ENCODE measurements around the gene NPDC1. TPM values are rescaled to one million over a fixed set of nuclear protein-coding genes. Genes with fewer than 3 reads are reported as not detected.

The NPDC1 gene
- total and polyA plus RNA-seq, 12 donors: 5.1 to 311 (median 43.3) TPM

DNA sequence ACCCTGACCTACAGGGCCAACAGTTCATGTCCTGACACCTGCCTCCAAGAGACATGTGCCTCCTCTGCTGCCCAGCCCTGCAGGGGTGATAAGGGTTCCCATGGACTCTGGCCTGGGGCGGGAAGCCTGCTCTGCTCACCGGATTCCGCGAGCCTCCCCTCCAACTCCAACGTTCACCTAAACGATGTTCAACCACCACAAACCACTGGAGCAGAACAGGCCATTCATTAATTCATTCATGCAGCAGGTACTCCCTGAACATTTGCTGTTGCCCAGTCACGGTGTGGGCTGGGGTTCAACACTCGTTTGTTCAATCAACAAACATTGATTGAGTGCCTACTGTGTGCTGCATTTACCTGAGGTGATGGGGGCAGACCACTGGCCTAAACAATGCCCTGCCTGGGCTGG lies 28.0 kb upstream of the NPDC1 start:
- Histone ChIP-seq H3K4me1 (replicated peaks in 1 of 2) (peaks cover 6 to 20% of the 10 kb centered on the region in 2 donors), H3K4me3 (no peak overlapping the region), H3K9me3 (replicated peaks in 1 of 3) (no peaks in the 10 kb centered on the region), H3K36me3 (replicated peaks in 1 of 2) (peaks cover 0 to 3% of the 10 kb centered on the region in 2 donors), H3K27ac (no peak overlapping the region), H3K27me3 (peaks cover 8% of the 10 kb centered on the region)
- 86 to 92% (median 90%) methylated on average over 8 of the region's 8 CpGs for WGBS, 4 donors
- intact Hi-C loops (cut with DNase I): no loop called here
- TF ChIP-seq, protein P1, sequence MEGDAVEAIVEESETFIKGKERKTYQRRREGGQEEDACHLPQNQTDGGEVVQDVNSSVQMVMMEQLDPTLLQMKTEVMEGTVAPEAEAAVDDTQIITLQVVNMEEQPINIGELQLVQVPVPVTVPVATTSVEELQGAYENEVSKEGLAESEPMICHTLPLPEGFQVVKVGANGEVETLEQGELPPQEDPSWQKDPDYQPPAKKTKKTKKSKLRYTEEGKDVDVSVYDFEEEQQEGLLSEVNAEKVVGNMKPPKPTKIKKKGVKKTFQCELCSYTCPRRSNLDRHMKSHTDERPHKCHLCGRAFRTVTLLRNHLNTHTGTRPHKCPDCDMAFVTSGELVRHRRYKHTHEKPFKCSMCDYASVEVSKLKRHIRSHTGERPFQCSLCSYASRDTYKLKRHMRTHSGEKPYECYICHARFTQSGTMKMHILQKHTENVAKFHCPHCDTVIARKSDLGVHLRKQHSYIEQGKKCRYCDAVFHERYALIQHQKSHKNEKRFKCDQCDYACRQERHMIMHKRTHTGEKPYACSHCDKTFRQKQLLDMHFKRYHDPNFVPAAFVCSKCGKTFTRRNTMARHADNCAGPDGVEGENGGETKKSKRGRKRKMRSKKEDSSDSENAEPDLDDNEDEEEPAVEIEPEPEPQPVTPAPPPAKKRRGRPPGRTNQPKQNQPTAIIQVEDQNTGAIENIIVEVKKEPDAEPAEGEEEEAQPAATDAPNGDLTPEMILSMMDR (IDR thresholded peaks at IDR 0.05): no peak
- TF ChIP-seq POLR2A (IDR thresholded peaks at IDR 0.05): no peak
- DNase-seq: no peak

DNA sequence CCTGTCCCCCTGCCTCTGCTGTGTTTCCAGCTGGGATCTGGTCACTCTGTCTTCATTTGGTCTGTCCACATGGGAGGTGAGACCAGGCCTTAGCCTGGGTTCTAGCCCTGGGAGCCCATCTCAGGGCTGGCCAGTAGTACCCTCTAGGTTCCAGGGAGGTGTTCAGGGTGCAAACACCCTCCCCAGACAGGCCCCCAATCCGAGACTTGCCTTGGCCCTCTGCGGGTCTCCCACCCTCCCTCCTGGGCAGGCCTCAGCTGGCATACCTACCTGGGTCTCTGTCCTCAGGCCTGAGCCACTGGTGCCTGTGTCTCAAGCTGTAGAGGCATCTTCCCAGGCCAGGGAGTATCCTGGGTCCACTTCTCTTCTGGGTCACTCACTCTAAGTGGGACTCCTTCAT lies 25.3 kb upstream of the NPDC1 start:
- WGBS, 4 donors: 92 to 100% (median 97%) methylated on average over 2 of the region's 2 CpGs; no CpG with 5 or more reads in 1 of the 4 donors

DNA sequence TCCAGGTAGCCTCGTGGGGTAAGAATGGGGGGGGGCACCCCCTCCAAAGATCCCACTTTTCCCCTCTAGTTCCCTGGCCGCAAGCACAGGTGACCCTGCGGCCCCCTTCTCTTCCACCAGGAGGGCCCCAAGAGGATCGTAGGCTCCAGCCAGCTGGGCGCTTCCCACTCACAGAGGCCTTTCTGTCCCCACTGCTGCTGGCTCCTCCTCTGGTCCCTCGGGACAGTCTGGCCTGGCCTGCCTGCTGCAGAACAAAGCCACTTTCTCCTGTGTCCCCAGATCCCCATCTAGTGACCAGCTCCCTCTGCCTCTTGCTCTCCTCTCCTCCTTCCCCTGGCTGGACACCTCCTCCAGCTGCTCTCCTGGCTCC lies 24.9 kb upstream of the NPDC1 start:
- intact Hi-C loops (cut with DNase I): no loop called here
- H3K27ac ChIP-seq: peak overlapping the region in 2 of 5 donors; percentile 55 to 61
- 13 to 28% (median 23%) methylated on average over 1 to 6 of the region's 6 CpGs for WGBS, 4 donors

More for the DNA sequence above, 25.3 kb upstream of the NPDC1 start:
- peak overlapping the region in 2 of 5 donors; percentile 55 to 61 for H3K27ac ChIP-seq
- peaks cover 12% of the 10 kb centered on the region for H3K27me3 ChIP-seq
- TF ChIP-seq, protein P1 (IDR thresholded peaks at IDR 0.05): no peak
- TF ChIP-seq POLR2A (IDR thresholded peaks at IDR 0.05): no peak
- no peaks in the 10 kb centered on the region for H3K36me3 ChIP-seq (replicated peaks in 1 of 2)
- no peak overlapping the region for H3K4me3 ChIP-seq
- DNase-seq: no peak
- peaks cover 0 to 8% of the 10 kb centered on the region in 2 donors for H3K4me1 ChIP-seq (replicated peaks in 1 of 2)
- H3K9me3 ChIP-seq (replicated peaks in 1 of 3): no peaks in the 10 kb centered on the region
- intact Hi-C loops (cut with DNase I): no loop called here

DNA sequence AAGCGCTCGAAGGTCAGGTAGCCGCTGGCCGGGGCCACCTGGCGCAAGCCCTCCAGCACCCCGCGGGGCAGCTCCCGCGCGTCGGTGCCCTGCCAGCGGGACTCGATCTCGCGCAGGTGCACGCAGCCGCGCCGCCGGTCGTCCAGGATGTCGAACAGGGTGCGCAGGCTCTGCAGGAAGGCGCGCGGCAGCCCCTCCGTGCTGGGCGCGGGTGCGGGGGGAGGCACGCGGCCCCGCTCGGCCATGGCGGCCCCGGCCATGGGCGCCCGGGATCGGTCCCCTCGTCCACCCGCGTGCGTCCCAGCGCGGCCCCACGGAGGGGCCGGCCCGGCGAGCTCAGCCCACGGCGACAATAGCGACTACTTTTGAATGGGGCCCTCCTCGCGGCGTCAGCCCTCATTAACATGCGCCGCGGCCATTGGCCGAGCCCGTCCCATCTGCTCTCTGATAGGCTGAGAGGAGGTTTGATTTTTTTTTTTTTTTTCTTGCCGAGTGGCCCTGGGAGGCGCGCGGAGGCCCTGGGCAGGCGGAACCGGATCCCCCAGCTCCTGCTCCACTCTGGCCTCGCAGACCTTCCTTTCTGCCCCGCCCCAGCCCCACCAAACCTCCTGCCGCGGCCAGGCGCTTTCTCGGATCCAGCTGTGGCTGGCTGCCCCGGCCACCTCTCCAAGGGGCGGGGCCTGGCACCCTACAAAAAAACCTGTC lies 24.4 kb upstream of the NPDC1 start, which contains the start of gene SAPCD2:
Gene SAPCD2, minus strand, starts transcription at position 357 of the 705 bp plus-strand sequence. Its CDS starts 97 bp downstream, at position 260.
- peak; percentile 82 to 94 (median 88) for DNase-seq
- H3K27me3 ChIP-seq: peaks cover 12% of the 10 kb centered on the region
- intact Hi-C loops (cut with DNase I): no loop called here
- H3K4me1 ChIP-seq (replicated peaks in 1 of 2): peaks cover 0 to 8% of the 10 kb centered on the region in 2 donors
- peak within 1 kb of the TSS in 2 of 5 donors; percentile 55 to 61 for H3K27ac ChIP-seq
- H3K4me3 ChIP-seq: peak within 1 kb of the TSS in 1 of 4 donors; percentile 55
- WGBS, 4 donors: 0 to 1% (median 1%) methylated on average over 19 to 74 of the region's 74 CpGs
- no peaks in the 10 kb centered on the region for H3K36me3 ChIP-seq (replicated peaks in 1 of 2)
- TF ChIP-seq POLR2A (IDR thresholded peaks at IDR 0.05): no peak
- TF ChIP-seq, protein P1 (IDR thresholded peaks at IDR 0.05): no peak
- no peaks in the 10 kb centered on the region for H3K9me3 ChIP-seq (replicated peaks in 1 of 3)

More for the DNA sequence above, 24.9 kb upstream of the NPDC1 start:
- Histone ChIP-seq H3K9me3 (replicated peaks in 1 of 3) (no peaks in the 10 kb centered on the region), H3K4me3 (peak overlapping the region in 1 of 4 donors; percentile 55), H3K27me3 (peaks cover 12% of the 10 kb centered on the region), H3K4me1 (replicated peaks in 1 of 2) (peaks cover 0 to 8% of the 10 kb centered on the region in 2 donors), H3K36me3 (replicated peaks in 1 of 2) (no peaks in the 10 kb centered on the region)
- DNase-seq: peak in 2 of 7 donors; percentile 38 to 81
- TF ChIP-seq, protein P1 (IDR thresholded peaks at IDR 0.05): peak in 3 of 6 experiments; percentile 4 to 20 (median 14)
- TF ChIP-seq POLR2A (IDR thresholded peaks at IDR 0.05): no peak
